NCI-H524 (cell line): ENCODE measurements around the gene MCM7.

Experiments used
- DNase-seq, 2 experiments: peaks; one replicate each; lab custom pipeline; 2025; lab: John Stamatoyannopoulos, UW

The MCM7 gene

GRCh38 chr7:100071018-100071723 lies 30.0 kb downstream of the MCM7 start:
- DNase-seq = no peak

- no peak for DNase-seq
Observed at GRCh38 chr7:100069991-100070390, 31.2 kb downstream of the MCM7 start.

GRCh38 chr7:100066953-100067352 lies 34.2 kb downstream of the MCM7 start:
- DNase-seq = no peak

GRCh38 chr7:100065452-100066186 lies 35.6 kb downstream of the MCM7 start:
- no peak for DNase-seq

GRCh38 chr7:100064162-100064561 lies 37.0 kb downstream of the MCM7 start:
- no peak for DNase-seq

GRCh38 chr7:100063376-100063775 lies 37.8 kb downstream of the MCM7 start:
- DNase-seq = no peak

- peak in 1 of 2 experiments; percentile 15 for DNase-seq
Observed at GRCh38 chr7:100061518-100062193, 39.5 kb downstream of the MCM7 start.

GRCh38 chr7:100059251-100059739 lies 41.9 kb downstream of the MCM7 start:
- DNase-seq = no peak

GRCh38 chr7:100057006-100057405 lies 44.2 kb downstream of the MCM7 start:
- no peak for DNase-seq

GRCh38 chr7:100053215-100053614 lies 48.0 kb downstream of the MCM7 start:
- DNase-seq = peak; percentile 41 to 82

GRCh38 chr7:100051611-100052010 lies 49.6 kb downstream of the MCM7 start:
- no peak for DNase-seq

GRCh38 chr7:100049441-100050291 lies 51.5 kb downstream of the MCM7 start, which contains the start of gene ZSCAN21:
TSS of gene ZSCAN21 (plus strand) at chr7:100049774. CDS start at chr7:100057007, 7,233 bp downstream.
- DNase-seq = peak; percentile 63 to 82

- DNase-seq = no peak
Observed at GRCh38 chr7:100048680-100049079, 52.5 kb downstream of the MCM7 start.

- no peak for DNase-seq
Observed at GRCh38 chr7:100044718-100045117, 56.5 kb downstream of the MCM7 start.
